T-cell (primary cell): ENCODE data around the gene KRTAP1-1. TPM values are rescaled to one million over a fixed set of nuclear protein-coding genes. Genes with fewer than 3 reads are reported as not detected.
"Not testable (repeated sequence)": the region's sequence is repeated elsewhere in the genome, so short reads cannot be mapped to it uniquely, and the experiment has no call there.

Experiments
- ATAC-seq, 4 experiments: fragments of 200-7000 bp in 3 of 4; fragments of 150-1000 bp in 1 of 4; cut with Tn5 transposase; replicated peaks in 1 of 4; 1 replicate in 3 of 4; 2 replicates in 1 of 4; pipeline ENCODE4 v1.10.0; 2021; ENCODE audit warnings: moderate library complexity in 3 of 4, mild to moderate bottlenecking in 2 of 4, moderate number of reproducible peaks in 1 of 4
- CTCF ChIA-PET, 2 donors: fragments of 300-600 bp; sonication (Branson Sonifier 250); formaldehyde crosslinking; loops; one replicate each; lab custom pipeline; 2022; ENCODE audit warnings: antibody characterized with exemption in 2 of 2; lab: Charles Lee
- POLR2A ChIA-PET, 2 donors: fragments of 300-600 bp; sonication (Branson Sonifier 250); formaldehyde crosslinking; loops; one replicate each; lab custom pipeline; 2022; ENCODE audit warnings: antibody characterized with exemption in 2 of 2; lab: Charles Lee
- DNase-seq, 35 experiments: peaks; one replicate each; pipeline versions ENCODE4 v3.0.0 to v3.0.0-alpha.2; 2013 to 2023
- H3K27ac ChIP-seq: one replicate; pipeline ENCODE4 v1.5.1; 2013; ENCODE audit warnings: low read length
- H3K27me3 ChIP-seq, 2 experiments: replicated peaks in 1 of 2; 1 replicate in 1 of 2; 2 replicates in 1 of 2; pipeline versions ENCODE4 v1.6.1 to v1.7.0; 2013; ENCODE audit warnings: low read length in 1 of 2, mixed read lengths in 1 of 2; ENCODE audit not compliant: control insufficient read depth in 2 of 2, insufficient read depth in 2 of 2; ENCODE audit errors: extremely low read depth in 1 of 2
- H3K36me3 ChIP-seq, 2 donors: 1 replicate in 1 of 2; 2 replicates in 1 of 2; pipeline versions ENCODE4 v1.6.1 to v1.7.0; 2013; ENCODE audit warnings: low read length in 1 of 2; ENCODE audit not compliant: control insufficient read depth in 2 of 2, insufficient read depth in 1 of 2; ENCODE audit errors: extremely low read depth in 1 of 2
- H3K4me1 ChIP-seq, 2 experiments: 1 replicate in 1 of 2; 2 replicates in 1 of 2; pipeline versions ENCODE4 v1.6.1 to v1.7.0; 2013; ENCODE audit warnings: low read length in 2 of 2, mixed read lengths in 1 of 2; ENCODE audit not compliant: insufficient read depth in 2 of 2, control insufficient read depth in 1 of 2; ENCODE audit errors: extremely low read depth in 1 of 2
- H3K4me3 ChIP-seq, 2 donors: 1 replicate in 1 of 2; 2 replicates in 1 of 2; pipeline versions ENCODE4 v1.5.1 to v1.7.0; 2013; ENCODE audit warnings: mild to moderate bottlenecking in 2 of 2, low read length in 1 of 2, moderate library complexity in 1 of 2; ENCODE audit not compliant: control insufficient read depth in 1 of 2; ENCODE audit errors: extremely low read depth in 1 of 2
- H3K9me3 ChIP-seq: 2 replicates; pipeline ENCODE4 v1.7.0; 2013
- H3K27ac Mint-ChIP-seq, 2 donors: one replicate each; pipeline ENCODE4 v1.8.0; 2020 to 2021; ENCODE audit warnings: mild to moderate bottlenecking in 2 of 2, mixed read lengths in 2 of 2
- H3K27me3 Mint-ChIP-seq, 2 donors: one replicate each; pipeline ENCODE4 v1.8.0; 2021 to 2022; ENCODE audit warnings: mixed read lengths in 2 of 2
- H3K36me3 Mint-ChIP-seq: one replicate; pipeline ENCODE4 v1.8.0; 2021; ENCODE audit warnings: mixed read lengths
- H3K4me1 Mint-ChIP-seq, 3 donors: one replicate each; pipeline ENCODE4 v1.8.0; 2020 to 2022; ENCODE audit warnings: mixed read lengths in 3 of 3, mild to moderate bottlenecking in 1 of 3
- H3K4me3 Mint-ChIP-seq, 3 donors: one replicate each; pipeline ENCODE4 v1.8.0; 2020 to 2022; ENCODE audit warnings: mild to moderate bottlenecking in 3 of 3, mixed read lengths in 3 of 3, moderate library complexity in 3 of 3
- H3K9me3 Mint-ChIP-seq, 3 donors: one replicate each; pipeline ENCODE4 v1.8.0; 2020 to 2022; ENCODE audit warnings: mixed read lengths in 3 of 3
- WGBS: methylation state at CpG from one replicate; pipeline ENCODE4 v1.1.5; 2013; ENCODE audit warnings: missing lambda C conversion rate; ENCODE audit not compliant: insufficient coverage; 5-methylcytosine and 5-hydroxymethylcytosine counted together
- total RNA-seq, 35 experiments: library from RNA in 6 of 35; stranded (reverse) in 6 of 35; fragments of 120-200 nt in 1 of 35; gene quantifications; one replicate each; pipeline versions ENCODE4 v1.2.1 to v1.2.4 and lab custom pipeline; 2013 to 2026

Gene KRTAP1-1
- total RNA-seq, 5 donors from 2014 or later (not counting 1 experiment from before 2014, with no cell fraction given) = not detected

DNA sequence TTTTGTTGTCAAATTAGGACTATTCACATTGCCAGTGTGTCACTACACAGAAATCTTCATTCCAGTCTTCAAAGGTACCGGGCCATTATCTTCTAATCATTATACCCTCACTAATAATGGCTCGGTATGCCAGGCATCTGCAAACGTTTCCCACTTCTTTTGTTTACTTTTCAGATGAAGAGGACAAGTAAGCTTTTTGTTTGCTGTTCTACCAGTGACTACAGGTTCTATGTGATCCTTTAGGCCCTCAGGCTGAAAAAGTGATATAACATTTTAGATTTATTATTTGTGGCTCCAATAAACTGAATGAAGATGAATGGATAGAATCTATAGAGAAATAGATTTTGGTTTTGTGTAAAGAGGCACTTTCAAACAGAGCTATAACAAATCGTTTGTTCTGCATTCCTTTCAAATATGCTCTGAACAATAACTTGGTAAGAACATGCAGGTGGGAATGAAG lies 31.9 kb downstream of the KRTAP1-1 start:
- no peak for ATAC-seq
- Mint-ChIP-seq H3K4me3 (no peak overlapping the region), H3K4me1 (no peaks in the 10 kb centered on the region), H3K27me3 (peaks cover 0 to 4% of the 10 kb centered on the region in 2 donors), H3K27ac (no peak overlapping the region), H3K36me3 (no peaks in the 10 kb centered on the region), H3K9me3 (no peaks in the 10 kb centered on the region)
- WGBS = no CpG with 5 or more reads among the region's 4 CpGs
- no peaks in the 10 kb centered on the region for H3K4me1 ChIP-seq
- no peak overlapping the region for H3K27ac ChIP-seq
- no peak overlapping the region for H3K4me3 ChIP-seq
- peaks cover 0 to 8% of the 10 kb centered on the region in 2 experiments for H3K27me3 ChIP-seq
- no peaks in the 10 kb centered on the region for H3K9me3 ChIP-seq
- ChIA-PET POLR2A (no interaction called here), CTCF (no interaction called here)
- no peak for DNase-seq
- no peaks in the 10 kb centered on the region for H3K36me3 ChIP-seq

- Histone ChIP-seq H3K27me3 (peaks cover 0 to 9% of the 10 kb centered on the region in 2 experiments), H3K4me3 (no peak within 1 kb of the TSS), H3K9me3 (no peaks in the 10 kb centered on the region), H3K36me3 (no peaks in the 10 kb centered on the region), H3K27ac (no peak within 1 kb of the TSS), H3K4me1 (no peaks in the 10 kb centered on the region)
- Mint-ChIP-seq H3K36me3 (no peaks in the 10 kb centered on the region), H3K4me3 (no peak within 1 kb of the TSS), H3K27ac (no peak within 1 kb of the TSS), H3K4me1 (no peaks in the 10 kb centered on the region), H3K9me3 (no peaks in the 10 kb centered on the region), H3K27me3 (peaks cover 4 to 9% of the 10 kb centered on the region in 2 donors)
- ChIA-PET CTCF (no interaction called here), POLR2A (no interaction called here)
- no peak for DNase-seq
- no peak for ATAC-seq
- WGBS = 89% methylated on average over 2 of the region's 8 CpGs
Observed at GRCh38 chr17:41008811-41009210, 32.4 kb downstream of the KRTAP1-1 start, which contains the start of gene KRTAP3-1. KRTAP3-1 (minus strand) TSS chr17:41009128; CDS start chr17:41009074, 54 bp downstream.

GRCh38 chr17:41004397-41004796 lies 36.9 kb downstream of the KRTAP1-1 start:
- Mint-ChIP-seq H3K27me3 (peaks cover 17 to 22% of the 10 kb centered on the region in 2 donors), H3K27ac (no peak overlapping the region), H3K4me1 (no peaks in the 10 kb centered on the region), H3K36me3 (no peaks in the 10 kb centered on the region), H3K9me3 (no peaks in the 10 kb centered on the region), H3K4me3 (no peak overlapping the region)
- no peaks in the 10 kb centered on the region for H3K36me3 ChIP-seq
- H3K4me1 ChIP-seq = no peaks in the 10 kb centered on the region
- no peak overlapping the region for H3K4me3 ChIP-seq
- peaks cover 0 to 20% of the 10 kb centered on the region in 2 experiments for H3K27me3 ChIP-seq
- ATAC-seq (no peak), DNase-seq (no peak)
- H3K9me3 ChIP-seq = no peaks in the 10 kb centered on the region
- CTCF ChIA-PET = no interaction called here
- 94% methylated on average over 2 of the region's 3 CpGs for WGBS
- H3K27ac ChIP-seq = no peak overlapping the region
- POLR2A ChIA-PET = no interaction called here

DNA sequence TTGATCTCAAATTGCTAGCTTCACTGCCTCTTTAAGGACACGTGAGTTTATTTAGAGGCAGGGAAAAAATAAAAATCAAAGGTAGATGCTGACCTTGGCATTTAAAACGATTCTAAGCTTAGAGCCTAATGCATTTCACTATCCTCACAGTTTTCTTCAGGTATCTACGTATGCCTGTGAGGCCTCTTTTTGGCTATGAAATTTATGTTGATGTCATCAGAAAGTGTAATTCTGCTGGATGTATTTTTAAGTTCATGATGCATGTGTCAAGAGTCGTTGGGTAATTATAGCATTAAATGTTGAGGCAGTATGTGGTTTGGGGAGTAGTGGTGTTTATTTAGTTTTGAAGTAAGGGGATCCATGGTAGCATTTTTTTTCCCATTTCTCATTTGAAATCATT lies 37.3 kb downstream of the KRTAP1-1 start:
- ChIA-PET CTCF (interaction anchor here in 1 of 2 donors (0.5 kb wide), 1 partner anchor 690 kb away, joined by 4 read pairs; no protein-coding TSS in a partner anchor), POLR2A (no interaction called here)
- no peaks in the 10 kb centered on the region for H3K36me3 Mint-ChIP-seq
- H3K9me3 ChIP-seq = no peaks in the 10 kb centered on the region
- no peaks in the 10 kb centered on the region for H3K4me1 Mint-ChIP-seq
- peaks cover 22 to 26% of the 10 kb centered on the region in 2 donors for H3K27me3 Mint-ChIP-seq
- DNase-seq (no peak), ATAC-seq (no peak)
- H3K9me3 Mint-ChIP-seq = no peaks in the 10 kb centered on the region
- H3K27ac ChIP-seq = no peak overlapping the region
- no peaks in the 10 kb centered on the region for H3K36me3 ChIP-seq
- 100% methylated on average over 1 of the region's 4 CpGs for WGBS
- H3K27ac Mint-ChIP-seq = no peak overlapping the region
- H3K4me1 ChIP-seq = no peaks in the 10 kb centered on the region
- no peak overlapping the region for H3K4me3 Mint-ChIP-seq
- H3K4me3 ChIP-seq = no peak overlapping the region
- peaks cover 0 to 22% of the 10 kb centered on the region in 2 experiments for H3K27me3 ChIP-seq

DNA sequence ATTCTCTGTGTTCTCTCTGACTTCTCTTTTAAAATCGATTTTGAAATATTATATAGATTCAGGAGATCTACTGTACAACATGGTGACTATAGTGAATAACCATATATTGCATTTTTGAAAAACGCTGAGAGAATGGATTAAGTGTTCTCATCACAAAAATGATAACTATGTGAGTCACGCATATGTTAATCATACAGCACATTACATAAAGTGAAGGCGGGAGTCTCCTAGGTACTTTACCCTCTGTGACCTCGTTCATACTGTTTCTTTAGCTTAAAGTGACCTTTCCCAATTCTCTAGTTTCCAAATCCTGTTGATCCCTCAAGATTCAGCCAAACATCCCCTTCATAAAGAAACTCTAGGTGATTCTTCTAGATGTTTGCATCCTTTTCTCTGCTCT lies 38.4 kb downstream of the KRTAP1-1 start:
- H3K4me1 Mint-ChIP-seq = no peaks in the 10 kb centered on the region
- H3K9me3 Mint-ChIP-seq = no peaks in the 10 kb centered on the region
- WGBS = 60% methylated on average over 3 of the region's 5 CpGs
- H3K4me3 ChIP-seq = no peak overlapping the region
- ATAC-seq (no peak), DNase-seq (no peak)
- no peak overlapping the region for H3K4me3 Mint-ChIP-seq
- no peaks in the 10 kb centered on the region for H3K36me3 Mint-ChIP-seq
- ChIA-PET CTCF (no interaction called here), POLR2A (no interaction called here)
- H3K27ac Mint-ChIP-seq = no peak overlapping the region
- H3K4me1 ChIP-seq = no peaks in the 10 kb centered on the region
- no peaks in the 10 kb centered on the region for H3K36me3 ChIP-seq
- peaks cover 28 to 30% of the 10 kb centered on the region in 2 donors for H3K27me3 Mint-ChIP-seq
- H3K27me3 ChIP-seq = peaks cover 0 to 17% of the 10 kb centered on the region in 2 experiments
- H3K9me3 ChIP-seq = no peaks in the 10 kb centered on the region
- H3K27ac ChIP-seq = no peak overlapping the region

GRCh38 chr17:41001795-41002194 lies 39.5 kb downstream of the KRTAP1-1 start:
- Mint-ChIP-seq H3K36me3 (no peaks in the 10 kb centered on the region), H3K4me3 (no peak overlapping the region), H3K27ac (no peak overlapping the region), H3K9me3 (no peaks in the 10 kb centered on the region), H3K27me3 (peaks cover 37 to 38% of the 10 kb centered on the region in 2 donors), H3K4me1 (no peaks in the 10 kb centered on the region)
- no peaks in the 10 kb centered on the region for H3K9me3 ChIP-seq
- H3K27ac ChIP-seq = no peak overlapping the region
- ChIA-PET POLR2A (no interaction called here), CTCF (no interaction called here)
- H3K36me3 ChIP-seq = no peaks in the 10 kb centered on the region
- WGBS = no CpG with 5 or more reads among the region's 4 CpGs
- no peaks in the 10 kb centered on the region for H3K4me1 ChIP-seq
- no peak overlapping the region for H3K4me3 ChIP-seq
- DNase-seq (no peak), ATAC-seq (no peak)
- peaks cover 4 to 17% of the 10 kb centered on the region in 2 experiments for H3K27me3 ChIP-seq

DNA sequence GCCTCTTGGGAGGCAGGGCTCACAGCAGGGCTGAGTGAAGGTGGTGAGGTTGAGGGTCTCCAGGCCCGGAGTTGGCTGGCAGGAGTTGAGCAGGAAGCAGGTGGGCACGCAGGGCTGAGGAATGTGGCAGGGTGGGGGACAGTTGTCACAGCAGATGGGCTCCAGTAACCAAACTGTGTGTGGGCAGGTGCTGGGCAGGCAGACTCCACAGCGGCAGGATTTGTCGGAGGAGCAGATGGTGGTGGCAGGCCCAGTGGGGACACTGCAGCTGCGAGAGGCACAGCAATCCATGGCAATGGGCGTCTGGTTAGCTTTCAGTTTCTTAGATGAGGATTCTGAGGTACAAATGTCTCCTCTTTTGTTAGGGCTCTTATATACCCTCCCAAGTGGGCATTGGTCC lies 41.7 kb downstream of the KRTAP1-1 start, which contains the start of gene KRTAP3-2:
TSS of gene KRTAP3-2 (minus strand) at position 344 of the 400 bp plus-strand sequence. CDS start at position 291, 53 bp downstream.
- CTCF ChIA-PET, DNase-seq, H3K27ac Mint-ChIP-seq, H3K4me1 ChIP-seq, ATAC-seq, H3K9me3 Mint-ChIP-seq, H3K27ac ChIP-seq, H3K36me3 Mint-ChIP-seq, POLR2A ChIA-PET, H3K4me3 ChIP-seq, H3K4me3 Mint-ChIP-seq, H3K36me3 ChIP-seq, H3K9me3 ChIP-seq, H3K4me1 Mint-ChIP-seq: not testable (repeated sequence)
- peaks cover 44 to 48% of the 10 kb centered on the region in 2 donors for H3K27me3 Mint-ChIP-seq
- WGBS = 85% methylated on average over 2 of the region's 6 CpGs
- peaks cover 4 to 16% of the 10 kb centered on the region in 2 experiments for H3K27me3 ChIP-seq
